GM19023 (cell line): Measurements from ENCODE around the gene ARHGAP10.
"Not testable (repeated sequence)": the region's sequence is repeated elsewhere in the genome, so short reads cannot be mapped to it uniquely, and the experiment has no call there.

Experiments used
- ATAC-seq: cut with Tn5 transposase; IDR thresholded peaks from one replicate; pipeline ENCODE4 v1.9.1; 2021; ENCODE audit warnings: mild to moderate bottlenecking, moderate library complexity; ENCODE audit not compliant: unreplicated experiment

The ARHGAP10 gene

GRCh38 chr4:147791341-147791740 is 59.5 kb downstream of the ARHGAP10 start:
- no peak for ATAC-seq

- no peak for ATAC-seq
Observed at GRCh38 chr4:147791865-147792264, 60.0 kb downstream of the ARHGAP10 start.

DNA sequence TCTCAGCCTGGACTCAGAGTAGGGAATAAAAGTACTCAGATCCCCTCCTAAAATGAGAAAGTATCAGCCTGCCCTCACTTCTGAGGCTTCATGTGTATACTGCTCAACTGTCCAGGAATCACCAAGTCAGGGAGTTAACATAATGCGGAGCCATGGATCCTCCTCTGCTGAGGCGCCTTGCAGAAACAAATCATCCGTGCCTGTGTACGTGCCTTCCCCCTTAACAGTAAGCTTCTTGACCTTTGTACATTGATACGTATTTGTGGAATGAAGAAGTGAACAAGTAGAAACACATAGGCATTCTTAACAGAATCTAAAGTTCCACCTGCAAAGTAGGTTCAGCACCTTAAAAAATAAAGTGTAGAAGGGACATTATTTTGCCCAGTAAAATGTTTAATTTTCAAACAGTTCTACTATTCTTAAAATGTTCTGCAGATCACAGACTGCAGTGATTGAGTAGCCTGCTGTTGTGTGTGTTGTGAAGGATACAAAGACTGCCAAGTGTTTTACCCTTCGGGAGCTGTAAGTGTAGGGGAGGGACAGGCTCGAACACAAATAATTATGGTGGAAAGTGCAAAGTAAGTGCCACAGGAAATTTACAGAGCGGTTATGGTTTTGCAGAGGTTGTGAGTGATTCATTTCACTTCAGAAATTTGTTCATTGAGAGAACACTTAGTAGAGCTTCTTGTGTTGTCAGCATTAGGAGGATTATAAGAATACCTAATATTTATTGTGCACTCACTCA is 61.9 kb downstream of the ARHGAP10 start:
- no peak for ATAC-seq

DNA sequence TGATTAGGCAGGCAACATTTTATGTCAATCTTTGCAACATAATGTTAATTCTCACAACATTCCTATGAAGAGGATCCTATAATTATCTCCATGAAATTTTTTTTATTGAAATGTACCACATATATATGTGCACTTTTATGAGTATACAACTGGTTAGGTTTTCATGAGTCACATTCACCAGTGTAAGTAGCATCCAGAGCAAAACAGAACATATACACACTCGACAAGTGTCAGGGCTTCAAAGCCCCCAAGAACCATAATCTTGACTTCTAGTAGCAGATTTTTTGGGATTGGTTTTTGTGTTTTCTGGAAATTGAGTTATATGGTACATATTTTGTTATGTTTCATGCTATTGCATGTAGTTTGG is 62.4 kb downstream of the ARHGAP10 start:
- no peak for ATAC-seq

GRCh38 chr4:147794787-147795413 is 63.0 kb downstream of the ARHGAP10 start:
- ATAC-seq: peak; percentile 75

- not testable (repeated sequence) for ATAC-seq
Observed at GRCh38 chr4:147799057-147799456, 67.2 kb downstream of the ARHGAP10 start.

GRCh38 chr4:147799986-147800555 is 68.2 kb downstream of the ARHGAP10 start:
- ATAC-seq: peak; percentile 96

- no peak for ATAC-seq
Observed at GRCh38 chr4:147801820-147802219, 69.9 kb downstream of the ARHGAP10 start.

DNA sequence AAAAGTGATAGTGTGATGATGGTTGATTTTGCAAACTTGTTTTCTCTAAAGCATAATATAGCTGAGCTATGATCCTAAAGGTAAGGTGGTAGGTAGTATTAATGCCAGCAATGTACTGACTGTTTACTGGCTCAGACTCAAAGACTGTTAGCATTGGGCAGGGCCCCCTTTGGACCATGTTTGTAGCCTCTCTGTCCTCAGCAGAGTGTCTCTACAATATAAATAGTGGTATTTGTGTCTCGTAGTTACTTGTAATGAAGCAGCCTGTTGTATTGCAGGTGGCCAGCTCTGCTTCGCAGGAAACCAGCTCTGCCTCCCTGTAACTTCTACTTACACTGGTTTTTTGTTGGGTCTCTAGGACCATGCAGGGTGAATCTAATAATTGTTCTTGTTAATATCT is 70.5 kb downstream of the ARHGAP10 start:
- ATAC-seq: no peak

GRCh38 chr4:147805946-147806345 is 74.1 kb downstream of the ARHGAP10 start:
- no peak for ATAC-seq

GRCh38 chr4:147808447-147808846 is 76.6 kb downstream of the ARHGAP10 start:
- ATAC-seq: no peak

- no peak for ATAC-seq
Observed at GRCh38 chr4:147809211-147809610, 77.3 kb downstream of the ARHGAP10 start.

DNA sequence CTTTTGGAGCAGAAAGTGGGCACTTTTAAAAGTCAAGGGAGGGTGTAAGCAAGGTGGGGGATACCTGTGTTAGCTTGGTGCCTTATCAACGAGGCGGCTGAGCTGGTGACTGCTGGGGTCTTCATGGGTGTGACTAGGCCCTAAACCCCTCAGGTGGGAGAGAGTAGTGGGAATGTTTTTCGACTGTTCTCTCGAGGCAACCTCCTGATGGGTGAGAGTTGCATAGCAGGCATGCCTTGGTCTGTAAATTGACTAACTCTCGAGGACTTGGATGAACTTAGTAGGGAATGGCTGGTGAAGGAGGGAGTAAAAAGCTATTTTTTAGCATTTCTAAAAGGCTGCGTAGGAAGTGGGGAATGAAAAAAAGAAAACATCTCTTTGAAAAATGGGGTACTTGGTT is 80.0 kb downstream of the ARHGAP10 start:
- ATAC-seq: no peak

DNA sequence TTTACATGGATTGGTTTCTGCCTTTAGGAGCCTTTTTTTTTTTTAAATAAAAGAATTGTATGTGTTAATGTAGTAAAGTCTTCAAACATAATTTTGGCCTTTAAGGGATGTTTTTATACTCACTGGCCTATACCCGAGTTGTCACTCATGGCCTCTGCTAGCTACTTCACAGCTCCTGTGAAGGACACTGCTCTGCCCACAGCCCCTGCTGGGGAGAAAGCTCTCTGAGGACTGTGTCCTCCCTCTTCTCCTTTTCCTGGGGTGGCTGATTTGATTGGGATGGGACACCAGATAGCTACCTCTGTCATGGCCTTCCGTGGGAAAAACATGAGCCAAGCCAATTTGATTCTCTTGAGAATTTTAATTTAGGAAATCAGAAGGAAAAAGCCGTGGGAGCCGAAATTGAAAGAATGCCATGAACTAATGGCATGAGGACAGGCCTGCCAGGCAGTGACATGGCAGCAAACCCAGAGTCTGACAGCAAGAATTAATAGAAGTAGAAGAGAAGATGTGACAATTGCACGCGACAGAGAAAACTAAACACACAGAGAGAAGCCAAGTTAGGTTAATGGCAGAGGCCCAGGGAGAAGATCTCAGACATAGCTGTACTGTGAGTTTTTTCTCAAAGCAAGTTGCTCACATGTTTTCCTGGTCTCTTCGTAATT is 81.4 kb downstream of the ARHGAP10 start:
- ATAC-seq: no peak

DNA sequence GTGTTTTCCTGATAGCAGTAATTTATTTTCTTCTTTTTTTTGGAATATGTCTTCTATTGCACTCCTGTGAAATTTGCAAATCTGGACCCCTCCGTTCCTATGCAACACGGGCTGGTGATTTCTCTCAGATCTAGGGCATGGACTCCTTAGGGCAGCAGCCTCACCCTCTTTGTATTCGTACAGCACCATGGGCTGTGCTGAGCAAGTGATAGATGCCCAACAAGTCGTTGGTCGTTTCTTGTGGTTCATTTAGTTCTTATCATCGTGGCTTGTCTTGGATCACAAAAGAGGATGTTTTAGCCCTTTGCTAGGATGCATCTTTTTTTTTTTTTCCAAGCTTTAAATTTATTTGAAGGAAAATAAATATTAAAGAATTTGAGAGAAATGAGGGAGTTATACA is 82.1 kb downstream of the ARHGAP10 start:
- no peak for ATAC-seq

DNA sequence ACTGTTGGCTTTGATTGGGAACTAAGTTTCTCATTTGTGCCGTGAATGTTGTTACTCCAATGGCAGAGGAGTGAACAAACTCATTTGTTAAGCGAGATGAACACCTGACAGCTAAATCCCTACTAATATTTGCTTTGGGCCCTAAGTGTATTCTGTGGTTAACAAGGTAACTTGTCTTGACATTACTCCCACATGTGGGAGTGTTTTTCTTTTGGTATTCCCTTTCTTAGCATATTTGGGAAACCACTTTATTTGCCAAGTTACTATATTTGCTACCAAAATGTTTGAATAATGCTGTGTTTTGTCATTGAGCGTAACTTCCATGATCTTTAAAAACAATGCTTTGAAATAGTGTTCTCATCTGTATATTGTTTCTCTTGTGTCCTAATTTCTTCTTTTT is 82.5 kb downstream of the ARHGAP10 start:
- no peak for ATAC-seq

GRCh38 chr4:147815741-147816140 is 83.9 kb downstream of the ARHGAP10 start:
- ATAC-seq: no peak

GRCh38 chr4:147816382-147817254 is 84.7 kb downstream of the ARHGAP10 start:
- no peak for ATAC-seq

DNA sequence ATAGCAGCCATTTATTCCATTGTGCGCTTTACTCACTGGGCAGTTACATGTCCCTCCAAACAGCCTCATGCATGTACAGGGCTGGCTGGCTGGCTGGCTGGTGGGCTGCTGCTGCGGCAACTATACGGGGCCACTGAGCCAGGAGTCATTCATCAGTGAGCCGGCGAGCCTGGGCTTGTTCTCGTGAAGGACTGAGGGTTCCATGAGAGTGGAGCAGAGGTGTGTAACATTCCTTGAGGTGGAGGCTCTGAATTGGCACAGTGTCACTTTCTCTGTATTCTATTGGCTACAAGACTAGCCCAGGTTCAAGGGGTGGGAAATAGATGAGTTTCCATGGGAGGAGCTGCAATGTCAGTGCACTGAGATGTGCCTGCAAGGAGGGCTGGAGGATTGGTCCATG is 89.1 kb downstream of the ARHGAP10 start:
- ATAC-seq: no peak

- ATAC-seq: peak; percentile 49
Observed at GRCh38 chr4:147821555-147821954, 89.7 kb downstream of the ARHGAP10 start.

- no peak for ATAC-seq
Observed at GRCh38 chr4:147822128-147822527, 90.2 kb downstream of the ARHGAP10 start.
